Neutrophil (primary cell): ENCODE results near the gene MAJIN.

ENCODE experiments used
- H3K27ac ChIP-seq: fragments of 200-600 bp; sonication (generic); 2 replicates; pipeline ENCODE4 v1.5.1; 2016; ENCODE audit warnings: mild to moderate bottlenecking, moderate library complexity
- H3K27me3 ChIP-seq: fragments of 200-600 bp; sonication (generic); 2 replicates; pipeline ENCODE4 v1.6.0; 2016; ENCODE audit warnings: mild to moderate bottlenecking
- H3K36me3 ChIP-seq: fragments of 200-600 bp; sonication (generic); 2 replicates; pipeline ENCODE4 v1.5.1; 2017
- H3K4me1 ChIP-seq, 2 experiments: fragments of 200-600 bp in 1 of 2; sonication (generic) in 1 of 2; 1 replicate in 1 of 2; 2 replicates in 1 of 2; pipeline versions ENCODE4 v1.5.1 to v1.6.1; 2013 to 2016; ENCODE audit warnings: low read depth in 1 of 2, low read length in 1 of 2, mild to moderate bottlenecking in 1 of 2, moderate library complexity in 1 of 2; ENCODE audit not compliant: control insufficient read depth in 1 of 2, insufficient read depth in 1 of 2
- H3K4me3 ChIP-seq, 2 experiments: fragments of 200-600 bp in 1 of 2; sonication (generic) in 1 of 2; 1 replicate in 1 of 2; 2 replicates in 1 of 2; pipeline ENCODE4 v1.5.1; 2013 to 2016; ENCODE audit warnings: low read depth in 1 of 2, low read length in 1 of 2, mild to moderate bottlenecking in 1 of 2, moderate library complexity in 1 of 2
- H3K9me3 ChIP-seq: fragments of 200-600 bp; sonication (generic); 2 replicates; pipeline ENCODE4 v1.5.1; 2016
- TF ChIP-seq, protein P1 (sequence below): fragments of 200-600 bp; sonication (generic); IDR thresholded peaks from 2 replicates; pipeline ENCODE4 v1.5.1; 2016; ENCODE audit warnings: antibody characterized with exemption

MAJIN gene

DNA sequence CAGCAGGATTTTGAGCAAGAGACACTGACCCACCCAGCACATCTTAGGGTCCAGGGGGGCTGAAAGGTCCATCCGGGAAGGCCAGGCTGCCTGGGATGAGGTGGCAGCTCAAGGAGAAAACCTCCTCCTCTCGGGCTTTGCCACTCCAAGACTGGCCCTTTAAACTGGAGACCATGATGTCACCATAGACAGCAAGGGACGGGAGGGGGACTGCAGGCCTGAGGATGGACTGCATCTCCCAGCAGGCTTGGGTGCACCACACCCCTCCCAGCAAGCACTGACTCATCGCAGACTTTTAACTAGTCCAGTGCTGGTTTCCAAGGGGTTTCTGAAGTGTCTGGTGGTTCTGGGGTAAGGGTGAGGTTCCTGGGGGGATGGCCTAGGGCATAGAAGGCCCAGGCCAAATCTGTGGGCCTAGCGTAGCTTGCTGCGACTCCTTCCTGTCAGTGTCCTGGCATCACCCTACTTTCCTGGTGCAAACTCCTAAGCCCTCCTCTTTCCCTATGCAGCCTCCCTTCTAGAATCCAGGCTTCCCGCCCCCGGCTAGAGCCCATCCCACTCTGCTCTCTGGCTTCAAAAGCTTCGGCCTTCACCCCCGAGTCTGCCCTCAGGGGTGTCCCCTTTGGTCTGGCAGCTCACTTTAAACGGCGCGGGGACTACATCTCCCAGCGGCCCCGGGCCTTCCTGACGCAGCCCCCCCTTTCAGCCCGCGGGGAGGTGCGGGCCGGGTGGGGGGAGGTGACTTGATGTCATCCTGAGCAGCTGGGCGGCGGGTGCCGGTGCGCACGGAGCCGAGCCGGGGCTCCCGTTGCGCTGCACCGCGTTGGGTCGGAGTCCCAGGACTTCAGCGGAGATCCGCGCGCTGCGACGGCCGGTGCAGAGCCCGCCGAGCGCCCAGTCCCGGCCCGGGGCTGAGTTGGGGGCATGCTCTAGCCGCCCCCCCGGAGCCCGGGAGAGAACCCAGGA, 47.7 kb downstream of the MAJIN start, which contains the start of gene PPP2R5B:
PPP2R5B (plus strand) TSS at position 746 of the 966 bp plus-strand sequence. CDS start 1,046 bp downstream, outside the sequence.
- TF ChIP-seq, protein P1, sequence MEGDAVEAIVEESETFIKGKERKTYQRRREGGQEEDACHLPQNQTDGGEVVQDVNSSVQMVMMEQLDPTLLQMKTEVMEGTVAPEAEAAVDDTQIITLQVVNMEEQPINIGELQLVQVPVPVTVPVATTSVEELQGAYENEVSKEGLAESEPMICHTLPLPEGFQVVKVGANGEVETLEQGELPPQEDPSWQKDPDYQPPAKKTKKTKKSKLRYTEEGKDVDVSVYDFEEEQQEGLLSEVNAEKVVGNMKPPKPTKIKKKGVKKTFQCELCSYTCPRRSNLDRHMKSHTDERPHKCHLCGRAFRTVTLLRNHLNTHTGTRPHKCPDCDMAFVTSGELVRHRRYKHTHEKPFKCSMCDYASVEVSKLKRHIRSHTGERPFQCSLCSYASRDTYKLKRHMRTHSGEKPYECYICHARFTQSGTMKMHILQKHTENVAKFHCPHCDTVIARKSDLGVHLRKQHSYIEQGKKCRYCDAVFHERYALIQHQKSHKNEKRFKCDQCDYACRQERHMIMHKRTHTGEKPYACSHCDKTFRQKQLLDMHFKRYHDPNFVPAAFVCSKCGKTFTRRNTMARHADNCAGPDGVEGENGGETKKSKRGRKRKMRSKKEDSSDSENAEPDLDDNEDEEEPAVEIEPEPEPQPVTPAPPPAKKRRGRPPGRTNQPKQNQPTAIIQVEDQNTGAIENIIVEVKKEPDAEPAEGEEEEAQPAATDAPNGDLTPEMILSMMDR: peak; percentile 20
- H3K4me3 ChIP-seq: peak within 1 kb of the TSS; percentile 70 to 81
- H3K36me3 ChIP-seq: peaks cover 32% of the 10 kb centered on the region

DNA sequence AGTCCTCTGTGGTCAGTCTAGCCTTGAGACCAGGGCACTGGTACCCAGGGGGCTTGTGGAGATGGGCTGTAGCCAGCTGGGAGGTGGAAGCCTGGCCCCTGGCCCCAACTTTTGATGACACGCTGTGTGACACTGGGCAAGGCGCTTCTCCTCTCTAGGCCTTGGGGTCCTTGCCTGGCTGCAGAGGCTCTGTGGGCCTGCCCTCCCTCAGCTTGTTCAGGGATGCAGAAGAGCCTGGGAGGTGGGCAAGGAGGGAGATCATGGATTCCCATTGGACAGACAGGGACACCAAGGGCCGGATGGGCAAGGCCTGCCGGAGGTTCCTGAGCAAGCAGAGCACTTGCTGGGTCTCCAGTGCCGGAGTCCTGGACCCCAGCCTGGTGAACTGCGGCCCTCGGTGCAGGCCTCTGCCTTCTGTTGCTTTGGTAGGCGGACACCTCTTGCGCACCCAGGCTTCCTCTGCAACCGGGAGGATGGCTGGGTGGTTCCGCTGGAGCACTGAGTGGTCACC, 48.7 kb downstream of the MAJIN start:
- Histone ChIP-seq H3K27me3 (no peaks in the 10 kb centered on the region), H3K4me1 (peaks cover 21 to 30% of the 10 kb centered on the region in 2 experiments), H3K36me3 (peaks cover 22% of the 10 kb centered on the region), H3K4me3 (no peak overlapping the region), H3K27ac (no peak overlapping the region), H3K9me3 (no peaks in the 10 kb centered on the region)
- TF ChIP-seq, protein P1: no peak

More for the DNA sequence above, 47.7 kb downstream of the MAJIN start, which contains the start of gene PPP2R5B:
- H3K27me3 ChIP-seq: no peaks in the 10 kb centered on the region
- H3K4me1 ChIP-seq: peaks cover 21 to 30% of the 10 kb centered on the region in 2 experiments
- peak within 1 kb of the TSS; percentile 68 for H3K27ac ChIP-seq
- H3K9me3 ChIP-seq: no peaks in the 10 kb centered on the region

DNA sequence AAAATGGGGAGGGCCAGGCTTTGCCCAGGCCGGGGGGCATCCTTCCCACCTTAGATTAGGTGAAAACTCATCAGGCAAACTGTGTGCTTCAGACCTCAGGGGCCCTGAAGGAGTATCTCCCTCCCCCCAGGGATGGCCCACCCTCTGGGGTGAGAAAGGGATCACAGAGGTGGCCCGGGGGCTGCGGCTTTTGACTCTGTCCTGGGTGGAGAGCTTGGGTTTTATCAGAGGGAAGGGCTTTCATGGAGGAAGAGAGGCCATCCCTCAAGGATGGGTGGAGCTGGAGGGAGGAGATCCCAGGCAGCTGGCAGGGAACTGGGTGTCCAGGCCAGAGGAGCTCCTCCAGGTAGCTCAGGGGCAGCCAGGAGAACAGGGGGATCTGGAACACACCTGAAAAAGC, 50.5 kb downstream of the MAJIN start:
- Histone ChIP-seq H3K9me3 (no peaks in the 10 kb centered on the region), H3K36me3 (peaks cover 4% of the 10 kb centered on the region), H3K4me3 (no peak overlapping the region), H3K4me1 (peaks cover 28 to 33% of the 10 kb centered on the region in 2 experiments), H3K27me3 (no peaks in the 10 kb centered on the region), H3K27ac (no peak overlapping the region)
- TF ChIP-seq, protein P1: no peak

DNA sequence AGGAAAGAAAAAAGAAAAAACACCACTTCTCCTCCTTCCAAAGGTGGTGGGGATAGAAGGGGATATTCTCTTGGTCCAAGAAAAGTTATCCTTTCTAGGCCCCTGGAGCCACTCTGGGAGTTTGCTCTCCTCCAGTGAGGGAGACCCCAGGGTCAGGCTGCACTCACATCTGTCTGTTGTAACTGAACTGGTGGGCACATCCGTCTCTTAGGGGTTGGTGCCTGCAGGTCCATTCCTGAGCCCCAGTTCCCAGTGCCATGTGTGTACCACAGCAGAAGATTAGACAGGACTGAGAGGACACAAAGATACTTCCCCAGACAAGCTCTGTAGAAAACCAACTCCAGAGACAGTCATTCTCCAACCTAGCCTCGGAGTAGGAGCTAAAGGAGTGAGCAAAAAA, 51.8 kb downstream of the MAJIN start:
- no peak overlapping the region for H3K27ac ChIP-seq
- H3K4me3 ChIP-seq: no peak overlapping the region
- TF ChIP-seq, protein P1: no peak
- peaks cover 2% of the 10 kb centered on the region for H3K36me3 ChIP-seq
- H3K9me3 ChIP-seq: no peaks in the 10 kb centered on the region
- H3K4me1 ChIP-seq: peaks cover 32 to 33% of the 10 kb centered on the region in 2 experiments
- no peaks in the 10 kb centered on the region for H3K27me3 ChIP-seq

DNA sequence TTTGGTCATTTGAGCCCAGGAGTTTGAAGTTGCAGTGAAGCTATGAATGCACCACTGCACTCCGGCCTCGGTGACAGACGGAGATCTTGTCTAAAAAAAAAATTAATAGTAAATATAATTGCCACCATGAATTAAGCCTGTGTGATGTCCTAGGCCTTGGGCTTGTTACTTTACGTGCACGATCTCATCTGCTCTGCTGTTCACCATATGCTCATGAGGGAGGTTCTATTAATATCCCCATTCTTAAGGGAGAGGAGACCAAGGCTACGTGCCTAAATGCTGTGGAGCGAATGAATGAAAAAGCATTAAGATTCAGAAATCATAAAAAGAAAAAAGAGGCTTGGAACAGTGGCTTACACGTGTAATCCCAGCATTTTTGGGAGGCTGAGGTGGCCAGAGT, 52.3 kb downstream of the MAJIN start:
- no peaks in the 10 kb centered on the region for H3K27me3 ChIP-seq
- H3K4me1 ChIP-seq: peaks cover 29 to 32% of the 10 kb centered on the region in 2 experiments
- H3K4me3 ChIP-seq: no peak overlapping the region
- TF ChIP-seq, protein P1: no peak
- H3K27ac ChIP-seq: no peak overlapping the region
- no peaks in the 10 kb centered on the region for H3K9me3 ChIP-seq
- peaks cover 7% of the 10 kb centered on the region for H3K36me3 ChIP-seq
